ENCODE results near the gene NADSYN1.
"Not testable (repeated sequence)": the region's sequence is repeated elsewhere in the genome, so short reads cannot be mapped to it uniquely, and the experiment has no call there.

DNA sequence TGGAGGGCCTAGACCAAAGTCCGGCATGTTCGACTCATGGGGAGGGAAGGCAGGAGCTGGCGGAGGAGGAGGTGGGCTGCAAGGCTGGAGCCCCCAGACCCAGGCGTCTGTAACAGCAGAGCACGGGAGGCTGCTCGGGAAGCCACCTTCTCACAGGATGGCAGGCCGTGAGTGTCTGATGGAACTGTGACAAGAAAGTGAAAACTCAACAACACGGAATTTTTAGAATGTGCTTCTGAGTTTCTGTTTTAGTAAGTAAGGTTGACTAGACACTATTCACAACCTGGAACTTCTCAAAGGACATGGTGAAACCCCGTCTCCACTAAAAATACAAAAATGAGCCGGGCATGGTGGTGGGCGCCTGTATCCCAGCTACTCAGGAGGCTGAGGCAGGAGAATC is 87.0 kb downstream of the NADSYN1 start:
- not testable (repeated sequence) for TF ChIP-seq ZNF121 (tag by site-specific recombination; IDR thresholded peaks at IDR 0.05)
- TF ChIP-seq, protein P1, sequence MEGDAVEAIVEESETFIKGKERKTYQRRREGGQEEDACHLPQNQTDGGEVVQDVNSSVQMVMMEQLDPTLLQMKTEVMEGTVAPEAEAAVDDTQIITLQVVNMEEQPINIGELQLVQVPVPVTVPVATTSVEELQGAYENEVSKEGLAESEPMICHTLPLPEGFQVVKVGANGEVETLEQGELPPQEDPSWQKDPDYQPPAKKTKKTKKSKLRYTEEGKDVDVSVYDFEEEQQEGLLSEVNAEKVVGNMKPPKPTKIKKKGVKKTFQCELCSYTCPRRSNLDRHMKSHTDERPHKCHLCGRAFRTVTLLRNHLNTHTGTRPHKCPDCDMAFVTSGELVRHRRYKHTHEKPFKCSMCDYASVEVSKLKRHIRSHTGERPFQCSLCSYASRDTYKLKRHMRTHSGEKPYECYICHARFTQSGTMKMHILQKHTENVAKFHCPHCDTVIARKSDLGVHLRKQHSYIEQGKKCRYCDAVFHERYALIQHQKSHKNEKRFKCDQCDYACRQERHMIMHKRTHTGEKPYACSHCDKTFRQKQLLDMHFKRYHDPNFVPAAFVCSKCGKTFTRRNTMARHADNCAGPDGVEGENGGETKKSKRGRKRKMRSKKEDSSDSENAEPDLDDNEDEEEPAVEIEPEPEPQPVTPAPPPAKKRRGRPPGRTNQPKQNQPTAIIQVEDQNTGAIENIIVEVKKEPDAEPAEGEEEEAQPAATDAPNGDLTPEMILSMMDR (tag by site-specific recombination; IDR thresholded peaks at IDR 0.05): not testable (repeated sequence)
